ENCODE measurements around the gene MVB12B.

Gene MVB12B

GRCh38 chr9:126448865-126449577, 122.4 kb downstream of the MVB12B start:
- no peak overlapping the region for H3K4me3 ChIP-seq (ENCODE audit: low read depth, low read length)
- no peak for TF ChIP-seq CTCF (IDR thresholded peaks at IDR 0.05; ENCODE audit: low read depth, low read length)
- no peak overlapping the region for H3K27ac ChIP-seq
- H3K36me3 ChIP-seq = peaks cover 21% of the 10 kb centered on the region
- H3K27me3 ChIP-seq (ENCODE audit: insufficient read depth, low read depth, severe bottlenecking) = no peaks in the 10 kb centered on the region
- H3K9me3 ChIP-seq (ENCODE audit: severe bottlenecking) = no peaks in the 10 kb centered on the region
- DNase-seq = no peak

- TF ChIP-seq CTCF (IDR thresholded peaks at IDR 0.05; ENCODE audit: low read depth, low read length) = no peak
These were observed 123.4 kb downstream of the MVB12B start for GRCh38 chr9:126449725-126450667.

GRCh38 chr9:126450668-126451205, 124.1 kb downstream of the MVB12B start:
- H3K27ac ChIP-seq = no peak overlapping the region

More at GRCh38 chr9:126449725-126450667, 123.4 kb downstream of the MVB12B start:
- no peak overlapping the region for H3K27ac ChIP-seq
- no peaks in the 10 kb centered on the region for H3K27me3 ChIP-seq (ENCODE audit: insufficient read depth, low read depth, severe bottlenecking)
- DNase-seq = no peak
- H3K9me3 ChIP-seq (ENCODE audit: severe bottlenecking) = no peaks in the 10 kb centered on the region
- peaks cover 21% of the 10 kb centered on the region for H3K36me3 ChIP-seq
- no peak overlapping the region for H3K4me3 ChIP-seq (ENCODE audit: low read depth, low read length)

GRCh38 chr9:126451316-126451885, 124.8 kb downstream of the MVB12B start:
- H3K4me3 ChIP-seq (ENCODE audit: low read depth, low read length) = no peak overlapping the region
- no peak overlapping the region for H3K27ac ChIP-seq
- no peak for DNase-seq
- no peaks in the 10 kb centered on the region for H3K9me3 ChIP-seq (ENCODE audit: severe bottlenecking)
- H3K27me3 ChIP-seq (ENCODE audit: insufficient read depth, low read depth, severe bottlenecking) = no peaks in the 10 kb centered on the region
- peaks cover 22% of the 10 kb centered on the region for H3K36me3 ChIP-seq
- TF ChIP-seq CTCF (IDR thresholded peaks at IDR 0.05; ENCODE audit: low read depth, low read length) = no peak

More at GRCh38 chr9:126450668-126451205, 124.1 kb downstream of the MVB12B start:
- Histone ChIP-seq H3K4me3 (ENCODE audit: low read depth, low read length) (no peak overlapping the region), H3K27me3 (ENCODE audit: insufficient read depth, low read depth, severe bottlenecking) (no peaks in the 10 kb centered on the region), H3K36me3 (peaks cover 21% of the 10 kb centered on the region), H3K9me3 (ENCODE audit: severe bottlenecking) (no peaks in the 10 kb centered on the region)
- no peak for TF ChIP-seq CTCF (IDR thresholded peaks at IDR 0.05; ENCODE audit: low read depth, low read length)
- no peak for DNase-seq

- no peak overlapping the region for H3K4me3 ChIP-seq (ENCODE audit: low read depth, low read length)
- H3K9me3 ChIP-seq (ENCODE audit: severe bottlenecking) = no peaks in the 10 kb centered on the region
- TF ChIP-seq CTCF (IDR thresholded peaks at IDR 0.05; ENCODE audit: low read depth, low read length) = no peak
- H3K36me3 ChIP-seq = peaks cover 25% of the 10 kb centered on the region
- DNase-seq = no peak
- H3K27ac ChIP-seq = no peak overlapping the region
- no peaks in the 10 kb centered on the region for H3K27me3 ChIP-seq (ENCODE audit: insufficient read depth, low read depth, severe bottlenecking)
These were observed 125.5 kb downstream of the MVB12B start for GRCh38 chr9:126452106-126452505.
